GM12878 (cell line): Measurements from ENCODE around the gene IL17RB. TPM values are rescaled to one million over a fixed set of nuclear protein-coding genes. Genes with fewer than 3 reads are reported as not detected.

Source experiments
- ATAC-seq: fragments of 200-7000 bp; cut with Tn5 transposase; 3 replicates; pipeline ENCODE4 v1.9.1; 2020; ENCODE audit warnings: mild to moderate bottlenecking, moderate library complexity
- BruUV-seq: library from RNA; stranded (reverse); fragments of 400-500 nt; replicated peaks from 2 replicates; lab custom pipeline; 2021; lab: Mats Ljungman, UMichigan
- CTCF ChIA-PET: fragments of 300-600 bp; sonication (Branson Sonifier 250); formaldehyde crosslinking; extraction: SDS; loops from one replicate; lab custom pipeline; 2021; ENCODE audit warnings: inconsistent platforms; lab: Yijun Ruan, JAX
- POLR2A ChIA-PET: fragments of 350-600 bp; formaldehyde crosslinking; extraction: SDS; loops from one replicate; lab custom pipeline; 2021; ENCODE audit warnings: inconsistent platforms; lab: Charles Lee
- RAD21 ChIA-PET: fragments of 300-600 bp; sonication (Branson Sonifier 250); formaldehyde crosslinking; loops from one replicate; lab custom pipeline; 2023; ENCODE audit warnings: antibody characterized with exemption; ENCODE audit not compliant: unreplicated experiment; lab: Charles Lee
- SMC1A ChIA-PET: fragments of 300-600 bp; sonication (Branson Sonifier 250); formaldehyde crosslinking; loops from one replicate; lab custom pipeline; 2023; ENCODE audit not compliant: unreplicated experiment, uncharacterized antibody; lab: Charles Lee
- DNase-seq: peaks from one replicate; pipeline ENCODE4 v3.0.0-alpha.2; 2011; ENCODE audit warnings: low read depth, low spot score
- FAIRE-seq: peaks from 3 replicates; lab custom pipeline; 2011; peaks lifted over from hg19 to GRCh38; lab: Jason Lieb, UNC
- H2AFZ ChIP-seq: 2 replicates; pipeline ENCODE4 v1.6.0; 2011; ENCODE audit warnings: low read depth, low read length, control low read depth; ENCODE audit not compliant: control insufficient read depth
- H3K27ac ChIP-seq: 2 replicates; pipeline ENCODE4 v1.5.1; 2011; ENCODE audit warnings: control low read depth; ENCODE audit not compliant: control insufficient read depth, insufficient read depth
- H3K27me3 ChIP-seq, 2 experiments: replicated peaks in 1 of 2; 2 replicates each; pipeline versions ENCODE4 v1.6.0 to v1.6.1; 2011; ENCODE audit warnings: low read length in 1 of 2; ENCODE audit not compliant: control insufficient read depth in 2 of 2, insufficient read depth in 2 of 2
- H3K36me3 ChIP-seq, 2 experiments: 2 replicates each; pipeline ENCODE4 v1.5.1; 2011; ENCODE audit warnings: low read length in 1 of 2; ENCODE audit not compliant: control insufficient read depth in 2 of 2, insufficient read depth in 2 of 2
- H3K4me1 ChIP-seq: 2 replicates; pipeline ENCODE4 v1.6.1; 2011; ENCODE audit warnings: mild to moderate bottlenecking, low read length, moderate library complexity, mixed read lengths; ENCODE audit not compliant: control insufficient read depth, insufficient read depth
- H3K4me2 ChIP-seq: 2 replicates; pipeline ENCODE4 v1.6.0; 2011; ENCODE audit warnings: control low read depth; ENCODE audit not compliant: control insufficient read depth, insufficient read depth
- H3K4me3 ChIP-seq: fragments of 200-600 bp; sonication (generic); 2 replicates; pipeline ENCODE4 v1.5.1; 2016
- H3K79me2 ChIP-seq: 2 replicates; pipeline ENCODE4 v1.6.0; 2011; ENCODE audit warnings: low read length; ENCODE audit not compliant: control insufficient read depth, insufficient read depth
- H3K9ac ChIP-seq: 2 replicates; pipeline ENCODE4 v1.8.0; 2011; ENCODE audit warnings: low read length, control low read depth, mixed read lengths; ENCODE audit not compliant: control insufficient read depth, insufficient read depth
- H3K9me3 ChIP-seq: replicated peaks from 3 replicates; pipeline ENCODE4 v1.5.1; 2011; ENCODE audit warnings: mild to moderate bottlenecking, low read length; ENCODE audit not compliant: control insufficient read depth, insufficient read depth
- H4K20me1 ChIP-seq: 2 replicates; pipeline ENCODE4 v1.6.0; 2011; ENCODE audit not compliant: control insufficient read depth, insufficient read depth
- KDM1A ChIP-seq: fragments of 200-600 bp; sonication (generic); IDR thresholded peaks from 2 replicates; pipeline ENCODE4 v1.6.1; 2016; ENCODE audit warnings: borderline replicate concordance
- NR2C1 ChIP-seq: fragments of 450-650 bp; IDR thresholded peaks from 2 replicates; pipeline ENCODE4 v1.6.1; 2017; ENCODE audit warnings: antibody characterized with exemption, mild to moderate bottlenecking, moderate library complexity
- PAX5 ChIP-seq: IDR thresholded peaks from 2 replicates; pipeline ENCODE4 v1.6.1; 2011; ENCODE audit warnings: low read depth, low read length, borderline replicate concordance
- SIN3A ChIP-seq: IDR thresholded peaks from 2 replicates; pipeline ENCODE4 v1.6.1; 2012; ENCODE audit warnings: low read depth, low read length, improper control_type of control experiment
- TARDBP ChIP-seq: IDR thresholded peaks from 2 replicates; pipeline ENCODE4 v1.6.1; 2016; ENCODE audit warnings: borderline replicate concordance
- ZNF274 ChIP-seq: IDR thresholded peaks from one replicate; pipeline ENCODE4 v1.8.0; 2011; ENCODE audit not compliant: insufficient read length, insufficient read depth
- WGBS: methylation state at CpG from one replicate; pipeline ENCODE4 v1.1.6; 2016; ENCODE audit warnings: low lambda C conversion rate; ENCODE audit not compliant: insufficient replicate concordance, insufficient coverage; ENCODE audit errors: missing lambda C conversion rate; 5-methylcytosine and 5-hydroxymethylcytosine counted together
- in situ Hi-C: fragments of 300-500 bp; cut with MboI; formaldehyde crosslinking; loops from 9 replicates; pipeline ENCODE4 v1.14.3; 2018; ENCODE audit warnings: mixed read lengths
- intact Hi-C: fragments of 100-400 bp; cut with micrococcal nuclease; formaldehyde crosslinking; loops from one replicate; pipeline ENCODE4 v1.14.2; 2022; ENCODE audit not compliant: unreplicated experiment
- polyA plus RNA-seq, 11 experiments: library from polyadenylated mRNA; depleted of rRNA in 4 of 11; unstranded in 6 of 11; stranded (reverse) in 5 of 11; fragments of >200 nt; fragmentation: Nextera tagmentation in 4 of 11; fragmentation: Illumina TruSeq in 1 of 11; extraction: Ambion mirVana in 4 of 11; extraction: Trizol in 1 of 11; gene quantifications; 1 replicate in 1 of 11; 2 replicates in 10 of 11; pipeline versions ENCODE4 v1.2.1 to v1.2.3, GENCODE V29; 2011 to 2016; ENCODE audit warnings: inconsistent platforms in 2 of 11, missing spikeins in 2 of 11, low read depth in 1 of 11
- total RNA-seq, 4 experiments: library from RNA; depleted of rRNA in 3 of 4; stranded (reverse); fragments of >200 nt in 3 of 4; fragmentation: Illumina TruSeq in 1 of 4; extraction: Trizol in 1 of 4; gene quantifications; 2 replicates each; pipeline versions ENCODE4 v1.2.1 to v1.2.3, GENCODE V29; 2013 to 2021
- TF ChIP-seq, protein P1 (sequence below): fragments of 450-650 bp; IDR thresholded peaks from 2 replicates; pipeline ENCODE4 v1.6.1; 2016; ENCODE audit warnings: mild to moderate bottlenecking
- TF ChIP-seq, protein P2 (sequence below): fragments of 450-650 bp; IDR thresholded peaks from 2 replicates; pipeline ENCODE4 v1.6.1; 2017; ENCODE audit warnings: borderline replicate concordance
- TF ChIP-seq, protein P3 (sequence below): fragments of 450-650 bp; formaldehyde crosslinking; IDR thresholded peaks from 2 replicates; pipeline ENCODE4 v1.4.0; 2022; ENCODE audit warnings: mild to moderate bottlenecking, moderate library complexity

IL17RB gene
- total and polyA plus RNA-seq, 10 of the 15 experiments (the other 5 are each of a cell fraction or from before 2014, with no cell fraction given), result 1.9 to 17.2 (median 2.9) TPM

DNA sequence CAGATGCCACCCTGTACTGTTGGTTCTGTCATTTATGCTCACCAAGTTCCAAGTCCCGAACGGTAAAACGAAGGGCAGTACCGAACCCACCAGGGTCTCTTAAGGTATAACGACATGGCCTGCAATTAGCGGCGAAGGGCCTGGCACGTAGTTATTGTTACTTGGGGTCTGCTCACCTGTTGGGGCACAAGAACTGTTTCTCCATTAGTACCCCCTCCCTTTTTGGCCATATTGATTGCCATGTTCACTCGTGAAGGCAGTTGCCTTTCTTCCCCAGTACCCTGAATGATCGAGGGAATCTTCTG lies 435 bp downstream of the IL17RB start:
- ATAC-seq, result no peak
- 73% methylated on average over 10 of the region's 10 CpGs for WGBS
- H4K20me1 ChIP-seq, result no peaks in the 10 kb centered on the region
- SMC1A ChIA-PET, result interaction anchor here (1.1 to 2.1 kb wide), 7 partner anchors 15 to 117 kb away, joined by 3 to 8 read pairs (median 4); no protein-coding TSS in a partner anchor
- TSS peak; percentile 70 for BruUV-seq
- peaks cover 18% of the 10 kb centered on the region for H3K79me2 ChIP-seq
- peak overlapping the region; percentile 73; the same call in 1 of the 2 replicates for H3K4me3 ChIP-seq
- peak overlapping the region; percentile 82 for H3K4me2 ChIP-seq
- FAIRE-seq, result no peak
- TF ChIP-seq SIN3A, result no peak
- no peak for TF ChIP-seq TARDBP
- no peak for TF ChIP-seq KDM1A
- TF ChIP-seq, protein P1, sequence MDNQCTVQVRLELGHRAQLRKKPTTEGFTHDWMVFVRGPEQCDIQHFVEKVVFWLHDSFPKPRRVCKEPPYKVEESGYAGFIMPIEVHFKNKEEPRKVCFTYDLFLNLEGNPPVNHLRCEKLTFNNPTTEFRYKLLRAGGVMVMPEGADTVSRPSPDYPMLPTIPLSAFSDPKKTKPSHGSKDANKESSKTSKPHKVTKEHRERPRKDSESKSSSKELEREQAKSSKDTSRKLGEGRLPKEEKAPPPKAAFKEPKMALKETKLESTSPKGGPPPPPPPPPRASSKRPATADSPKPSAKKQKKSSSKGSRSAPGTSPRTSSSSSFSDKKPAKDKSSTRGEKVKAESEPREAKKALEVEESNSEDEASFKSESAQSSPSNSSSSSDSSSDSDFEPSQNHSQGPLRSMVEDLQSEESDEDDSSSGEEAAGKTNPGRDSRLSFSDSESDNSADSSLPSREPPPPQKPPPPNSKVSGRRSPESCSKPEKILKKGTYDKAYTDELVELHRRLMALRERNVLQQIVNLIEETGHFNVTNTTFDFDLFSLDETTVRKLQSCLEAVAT, result peak; percentile 75
- TF ChIP-seq ZNF274, result no peak
- no peak for TF ChIP-seq PAX5
- TF ChIP-seq NR2C1, result no peak
- TF ChIP-seq, protein P2, sequence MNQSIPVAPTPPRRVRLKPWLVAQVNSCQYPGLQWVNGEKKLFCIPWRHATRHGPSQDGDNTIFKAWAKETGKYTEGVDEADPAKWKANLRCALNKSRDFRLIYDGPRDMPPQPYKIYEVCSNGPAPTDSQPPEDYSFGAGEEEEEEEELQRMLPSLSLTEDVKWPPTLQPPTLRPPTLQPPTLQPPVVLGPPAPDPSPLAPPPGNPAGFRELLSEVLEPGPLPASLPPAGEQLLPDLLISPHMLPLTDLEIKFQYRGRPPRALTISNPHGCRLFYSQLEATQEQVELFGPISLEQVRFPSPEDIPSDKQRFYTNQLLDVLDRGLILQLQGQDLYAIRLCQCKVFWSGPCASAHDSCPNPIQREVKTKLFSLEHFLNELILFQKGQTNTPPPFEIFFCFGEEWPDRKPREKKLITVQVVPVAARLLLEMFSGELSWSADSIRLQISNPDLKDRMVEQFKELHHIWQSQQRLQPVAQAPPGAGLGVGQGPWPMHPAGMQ, result no peak
- TF ChIP-seq, protein P3, sequence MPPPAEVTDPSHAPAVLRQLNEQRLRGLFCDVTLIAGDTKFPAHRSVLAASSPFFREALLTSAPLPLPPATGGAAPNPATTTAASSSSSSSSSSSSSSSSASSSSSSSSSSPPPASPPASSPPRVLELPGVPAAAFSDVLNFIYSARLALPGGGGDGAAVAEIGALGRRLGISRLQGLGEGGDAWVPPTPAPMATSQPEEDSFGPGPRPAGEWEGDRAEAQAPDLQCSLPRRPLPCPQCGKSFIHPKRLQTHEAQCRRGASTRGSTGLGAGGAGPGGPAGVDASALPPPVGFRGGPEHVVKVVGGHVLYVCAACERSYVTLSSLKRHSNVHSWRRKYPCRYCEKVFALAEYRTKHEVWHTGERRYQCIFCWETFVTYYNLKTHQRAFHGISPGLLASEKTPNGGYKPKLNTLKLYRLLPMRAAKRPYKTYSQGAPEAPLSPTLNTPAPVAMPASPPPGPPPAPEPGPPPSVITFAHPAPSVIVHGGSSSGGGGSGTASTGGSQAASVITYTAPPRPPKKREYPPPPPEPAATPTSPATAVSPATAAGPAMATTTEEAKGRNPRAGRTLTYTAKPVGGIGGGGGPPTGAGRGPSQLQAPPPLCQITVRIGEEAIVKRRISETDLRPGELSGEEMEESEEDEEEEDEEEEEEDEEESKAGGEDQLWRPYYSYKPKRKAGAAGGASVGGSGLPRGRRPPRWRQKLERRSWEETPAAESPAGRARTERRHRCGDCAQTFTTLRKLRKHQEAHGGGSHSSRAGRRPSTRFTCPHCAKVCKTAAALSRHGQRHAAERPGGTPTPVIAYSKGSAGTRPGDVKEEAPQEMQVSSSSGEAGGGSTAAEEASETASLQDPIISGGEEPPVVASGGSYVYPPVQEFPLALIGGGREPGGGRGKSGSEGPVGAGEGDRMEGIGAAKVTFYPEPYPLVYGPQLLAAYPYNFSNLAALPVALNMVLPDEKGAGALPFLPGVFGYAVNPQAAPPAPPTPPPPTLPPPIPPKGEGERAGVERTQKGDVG (CRISPR knock-in tag), result no peak
- H3K36me3 ChIP-seq, result no peaks in the 10 kb centered on the region
- CTCF ChIA-PET, result interaction anchor here (0.7 to 1.6 kb wide), 5 partner anchors 9 to 178 kb away, joined by 3 to 6 read pairs (median 3); no protein-coding TSS in a partner anchor
- H2AFZ ChIP-seq, result peak overlapping the region; percentile 81; the same call in 1 of the 2 replicates
- DNase-seq, result no peak
- RAD21 ChIA-PET, result interaction anchor here (1.6 to 2.1 kb wide), 3 partner anchors 17 to 43 kb away, joined by 3 to 8 read pairs (median 6); no protein-coding TSS in a partner anchor
- no peaks in the 10 kb centered on the region for H3K27me3 ChIP-seq
- no peaks in the 10 kb centered on the region for H3K9me3 ChIP-seq
- POLR2A ChIA-PET, result interaction anchor here (0.7 to 4.1 kb wide), 8 partner anchors 9 to 117 kb away, joined by 4 to 30 read pairs (median 4); partner anchors contain the start of gene SELENOK
- intact Hi-C loops (loop anchor here (10.0 kb wide), 1 partner anchor 102 kb away; no protein-coding TSS in a partner anchor), in situ Hi-C loops (no loop called here)
- peak overlapping the region; percentile 73; the same call in 1 of the 2 replicates for H3K9ac ChIP-seq
- no peak overlapping the region for H3K27ac ChIP-seq
- H3K4me1 ChIP-seq, result peaks cover 39% of the 10 kb centered on the region
